Fibroblast of villous mesenchyme (primary cell): ENCODE measurements around the gene CD163L1. TPM values are rescaled to one million over a fixed set of nuclear protein-coding genes. Genes with fewer than 3 reads are reported as not detected.

Experiments used
- DNase-seq: peaks from one replicate; pipeline ENCODE4 v3.0.0-alpha.2; 2010; ENCODE audit warnings: low read depth
- H3K4me3 ChIP-seq: 2 replicates; pipeline ENCODE4 v1.5.1; 2011; ENCODE audit warnings: low read depth, mild to moderate bottlenecking, low read length
- CTCF ChIP-seq: IDR thresholded peaks from 2 replicates; pipeline ENCODE4 v1.5.1; 2012; ENCODE audit warnings: low read depth, mild to moderate bottlenecking, low read length; ENCODE audit not compliant: insufficient read depth
- total RNA-seq: library from RNA; depleted of rRNA; stranded (reverse); fragments of >200 nt; gene quantifications from 2 replicates; pipeline ENCODE4 v1.2.3, GENCODE V29; 2012

CD163L1 gene
- total RNA-seq, 1 donor, result 7.3 TPM

GRCh38 chr12:7404275-7404674, 39.7 kb downstream of the CD163L1 start:
- DNase-seq, result no peak
- no peak for TF ChIP-seq CTCF
- H3K4me3 ChIP-seq, result no peak overlapping the region

GRCh38 chr12:7403466-7403865, 40.5 kb downstream of the CD163L1 start:
- H3K4me3 ChIP-seq, result no peak overlapping the region
- no peak for TF ChIP-seq CTCF
- DNase-seq, result no peak

- H3K4me3 ChIP-seq, result no peak overlapping the region
- DNase-seq, result no peak
- no peak for TF ChIP-seq CTCF
Measured at GRCh38 chr12:7399089-7399488, 44.9 kb downstream of the CD163L1 start.

GRCh38 chr12:7396418-7396817, 47.5 kb downstream of the CD163L1 start:
- no peak for TF ChIP-seq CTCF
- DNase-seq, result no peak
- no peak overlapping the region for H3K4me3 ChIP-seq

- H3K4me3 ChIP-seq, result no peak overlapping the region
- no peak for DNase-seq
- TF ChIP-seq CTCF, result no peak
Measured at GRCh38 chr12:7395950-7396349, 48.0 kb downstream of the CD163L1 start.

- DNase-seq, result no peak
- H3K4me3 ChIP-seq, result no peak overlapping the region
- no peak for TF ChIP-seq CTCF
Measured at GRCh38 chr12:7387289-7387688, 56.7 kb downstream of the CD163L1 start.

- no peak for DNase-seq
- H3K4me3 ChIP-seq, result no peak overlapping the region
- no peak for TF ChIP-seq CTCF
Measured at GRCh38 chr12:7383157-7383556, 60.8 kb downstream of the CD163L1 start.
